LNCaP clone FGC (cell line): ENCODE data around the gene ATXN1L.
"Not testable (repeated sequence)": the region's sequence is repeated elsewhere in the genome, so short reads cannot be mapped to it uniquely, and the experiment has no call there.

ENCODE experiments used
- DNase-seq: peaks from one replicate; pipeline ENCODE4 v3.0.0-alpha.2; 2011; ENCODE audit warnings: low read depth
- H3K4me3 ChIP-seq: 2 replicates; pipeline ENCODE4 v1.5.1; 2011; ENCODE audit warnings: mild to moderate bottlenecking, low read depth, low read length, control low read depth
- TF ChIP-seq, protein P1 (sequence below): IDR thresholded peaks from 2 replicates; pipeline ENCODE4 v1.5.1; 2012; ENCODE audit warnings: mild to moderate bottlenecking; ENCODE audit not compliant: control insufficient read depth, insufficient read depth; ENCODE audit errors: extremely low read depth

Gene ATXN1L

DNA sequence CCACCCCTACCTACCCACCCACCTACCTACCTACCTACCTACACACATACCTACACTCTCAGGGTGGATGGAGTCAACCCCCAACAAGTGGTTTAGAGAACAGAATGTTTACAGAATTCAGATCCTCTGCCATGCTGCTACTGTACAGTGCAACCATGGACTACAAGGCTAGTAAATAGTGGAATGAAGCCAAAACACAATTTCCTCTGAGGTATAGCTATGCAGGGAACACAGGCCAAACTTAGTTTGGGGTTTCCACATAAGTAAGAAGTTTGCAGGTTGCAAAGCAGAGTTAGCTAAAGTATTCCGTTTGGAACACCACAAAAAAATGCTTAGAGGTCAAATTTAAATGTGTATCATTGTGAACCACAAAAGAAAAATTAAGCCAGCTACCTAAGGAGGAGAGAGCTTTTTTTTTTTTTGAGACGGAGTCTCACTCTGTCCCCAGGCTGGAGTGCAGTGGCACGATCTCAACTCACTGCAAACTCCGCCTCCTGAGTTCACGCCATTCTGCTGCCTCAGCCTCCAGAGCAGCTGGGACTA lies 34.4 kb upstream of the ATXN1L start:
- no peak overlapping the region for H3K4me3 ChIP-seq
- no peak for DNase-seq
- TF ChIP-seq, protein P1, sequence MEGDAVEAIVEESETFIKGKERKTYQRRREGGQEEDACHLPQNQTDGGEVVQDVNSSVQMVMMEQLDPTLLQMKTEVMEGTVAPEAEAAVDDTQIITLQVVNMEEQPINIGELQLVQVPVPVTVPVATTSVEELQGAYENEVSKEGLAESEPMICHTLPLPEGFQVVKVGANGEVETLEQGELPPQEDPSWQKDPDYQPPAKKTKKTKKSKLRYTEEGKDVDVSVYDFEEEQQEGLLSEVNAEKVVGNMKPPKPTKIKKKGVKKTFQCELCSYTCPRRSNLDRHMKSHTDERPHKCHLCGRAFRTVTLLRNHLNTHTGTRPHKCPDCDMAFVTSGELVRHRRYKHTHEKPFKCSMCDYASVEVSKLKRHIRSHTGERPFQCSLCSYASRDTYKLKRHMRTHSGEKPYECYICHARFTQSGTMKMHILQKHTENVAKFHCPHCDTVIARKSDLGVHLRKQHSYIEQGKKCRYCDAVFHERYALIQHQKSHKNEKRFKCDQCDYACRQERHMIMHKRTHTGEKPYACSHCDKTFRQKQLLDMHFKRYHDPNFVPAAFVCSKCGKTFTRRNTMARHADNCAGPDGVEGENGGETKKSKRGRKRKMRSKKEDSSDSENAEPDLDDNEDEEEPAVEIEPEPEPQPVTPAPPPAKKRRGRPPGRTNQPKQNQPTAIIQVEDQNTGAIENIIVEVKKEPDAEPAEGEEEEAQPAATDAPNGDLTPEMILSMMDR: no peak

DNA sequence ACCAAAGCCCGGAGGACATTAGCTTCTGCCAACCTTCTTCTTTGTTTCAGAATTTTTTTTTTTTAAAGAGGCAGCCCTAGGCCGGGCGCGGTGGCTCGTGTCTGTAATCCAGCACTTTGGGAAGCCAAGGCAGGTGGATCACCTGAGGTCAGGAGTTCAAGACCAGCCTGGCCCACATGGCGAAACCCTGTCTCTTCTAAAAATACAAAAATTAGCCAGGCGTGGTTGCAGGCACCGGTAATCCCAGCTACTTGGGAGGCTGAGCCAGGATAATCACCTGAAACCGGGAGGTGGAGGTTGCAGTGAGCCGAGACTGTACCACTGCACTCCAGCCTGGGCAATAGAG lies 28.6 kb upstream of the ATXN1L start:
- H3K4me3 ChIP-seq, DNase-seq: not testable (repeated sequence)

DNA sequence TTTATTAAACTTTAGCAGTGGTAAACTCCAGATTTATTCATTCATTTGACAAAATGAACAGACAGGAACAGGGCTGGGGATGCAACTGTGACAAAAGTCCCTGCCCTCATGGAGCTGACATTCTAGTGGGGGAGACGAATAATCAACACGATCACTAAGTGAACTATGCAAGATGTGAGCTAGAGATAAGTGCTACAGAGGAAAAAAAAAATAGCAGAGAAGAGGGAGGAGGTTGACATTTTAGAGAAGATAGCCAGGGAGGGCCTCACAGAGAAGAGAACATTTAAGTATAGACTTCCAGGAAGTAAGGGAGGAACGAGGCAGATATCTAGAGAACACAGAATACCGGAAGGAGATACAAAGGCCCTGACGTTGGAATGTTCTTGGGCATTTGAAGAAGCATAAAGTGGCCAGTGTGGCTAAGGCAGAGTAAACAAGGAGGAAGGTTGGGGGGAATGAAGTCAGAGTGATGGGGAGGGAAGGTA lies 19.2 kb upstream of the ATXN1L start:
- no peak overlapping the region for H3K4me3 ChIP-seq
- TF ChIP-seq, protein P1: no peak
- DNase-seq: no peak

DNA sequence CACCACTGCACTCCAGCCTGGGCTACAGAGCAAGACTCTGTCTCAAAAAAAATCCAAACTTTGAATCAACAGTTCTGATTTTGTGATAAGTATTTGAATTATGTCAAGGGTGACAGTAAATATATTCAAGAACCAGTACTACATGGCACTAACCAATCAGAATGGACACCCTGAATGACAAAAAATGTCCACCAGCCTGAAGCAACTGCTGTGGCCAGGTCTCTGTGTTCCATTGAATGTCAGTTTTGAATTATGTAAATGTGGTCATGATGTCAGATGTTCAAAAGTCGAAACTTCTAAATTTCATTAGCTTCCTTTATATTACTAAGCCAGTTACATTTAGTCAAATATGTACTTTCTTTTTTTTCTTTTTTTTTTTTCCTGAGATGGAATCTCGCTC lies 15.4 kb upstream of the ATXN1L start:
- no peak for DNase-seq
- H3K4me3 ChIP-seq: no peak overlapping the region
- TF ChIP-seq, protein P1: no peak

- not testable (repeated sequence) for DNase-seq, H3K4me3 ChIP-seq
These were observed 14.1 kb upstream of the ATXN1L start for GRCh38 chr16:71831698-71832097.

DNA sequence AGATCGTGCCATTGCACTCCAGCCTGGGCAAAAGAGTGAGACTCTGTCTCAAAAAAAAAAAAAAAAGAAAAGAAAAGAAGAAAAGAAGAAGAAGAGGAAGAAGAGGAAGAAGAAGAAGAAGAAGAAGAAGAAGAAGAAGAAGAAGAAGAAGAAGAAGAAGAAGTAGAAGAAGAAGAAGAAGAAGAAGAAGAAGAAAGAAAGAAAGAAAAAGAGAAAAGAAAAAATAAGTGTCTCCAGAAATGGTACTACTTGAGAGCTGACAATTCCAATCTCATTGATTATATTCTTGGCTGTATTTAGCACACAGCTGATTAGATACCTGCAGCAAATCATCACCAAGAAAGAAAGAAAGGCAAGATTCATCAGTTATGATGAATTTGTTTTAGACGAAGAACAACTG lies 13.7 kb upstream of the ATXN1L start:
- not testable (repeated sequence) for H3K4me3 ChIP-seq, DNase-seq

DNA sequence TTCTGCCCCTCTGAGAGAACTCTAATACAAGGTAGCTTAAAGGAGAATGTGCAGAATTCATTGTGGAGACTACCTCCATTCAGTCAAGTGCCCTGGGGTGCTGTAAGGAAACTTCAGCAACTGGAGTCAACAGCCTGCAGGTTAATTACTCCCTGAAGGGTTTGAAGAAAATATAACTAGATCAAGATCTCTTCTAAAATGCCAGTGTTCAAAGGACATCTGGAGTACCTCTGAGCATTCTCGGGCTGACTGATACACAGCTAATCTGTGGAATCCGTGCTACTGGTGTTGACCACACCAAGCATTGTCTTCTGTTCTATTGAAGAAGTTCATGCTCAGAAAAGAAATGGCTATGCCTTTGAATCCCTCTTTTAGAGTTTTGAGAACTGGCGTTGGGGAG lies 11.5 kb upstream of the ATXN1L start:
- no peak for DNase-seq
- no peak overlapping the region for H3K4me3 ChIP-seq
- TF ChIP-seq, protein P1: no peak

DNA sequence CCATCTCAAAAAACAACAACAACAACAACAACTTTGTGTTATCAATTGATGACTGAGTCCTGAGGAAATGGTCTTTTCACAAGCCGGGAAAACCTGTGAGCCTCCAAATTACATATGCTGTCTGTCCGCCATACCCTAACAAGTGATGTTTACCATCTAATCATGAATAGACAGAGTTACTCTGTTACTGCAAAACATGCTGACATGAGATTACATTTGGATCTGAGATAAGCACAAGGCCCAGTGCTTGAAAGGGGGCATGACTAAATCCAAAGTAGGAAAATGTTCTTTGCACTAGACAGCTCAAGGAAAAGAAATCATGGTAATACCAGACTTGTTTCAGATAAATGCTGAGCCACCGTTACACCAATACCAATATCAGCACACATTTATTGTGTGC lies 8.6 kb upstream of the ATXN1L start:
- H3K4me3 ChIP-seq: no peak overlapping the region
- DNase-seq: no peak
- TF ChIP-seq, protein P1: no peak

DNA sequence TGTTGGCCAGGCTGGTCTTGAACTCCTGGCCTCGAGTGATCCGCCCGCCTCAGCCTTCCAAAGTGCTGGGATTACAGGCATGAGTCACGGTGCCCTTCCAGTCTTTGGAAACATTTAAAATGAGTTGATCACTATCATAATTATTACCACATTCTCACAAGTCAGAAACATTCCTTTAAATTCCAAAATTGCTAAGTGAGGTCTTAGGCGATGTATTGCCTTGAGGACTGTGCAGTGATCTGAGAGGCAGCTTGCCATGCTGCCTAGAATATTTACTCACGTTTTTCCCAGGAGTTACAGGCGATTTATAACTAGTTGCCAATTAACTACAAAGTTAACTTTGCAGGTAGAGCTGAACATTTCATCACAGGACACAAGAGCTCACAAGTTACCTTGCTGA lies 5.7 kb upstream of the ATXN1L start:
- no peak for DNase-seq
- TF ChIP-seq, protein P1: no peak
- no peak overlapping the region for H3K4me3 ChIP-seq
